ENCODE data around the gene RNF212B. TPM values are rescaled to one million over a fixed set of nuclear protein-coding genes. Genes with fewer than 3 reads are reported as not detected.

Gene RNF212B
- total and polyA plus RNA-seq, 2 experiments from 2014 or later, result not detected

DNA sequence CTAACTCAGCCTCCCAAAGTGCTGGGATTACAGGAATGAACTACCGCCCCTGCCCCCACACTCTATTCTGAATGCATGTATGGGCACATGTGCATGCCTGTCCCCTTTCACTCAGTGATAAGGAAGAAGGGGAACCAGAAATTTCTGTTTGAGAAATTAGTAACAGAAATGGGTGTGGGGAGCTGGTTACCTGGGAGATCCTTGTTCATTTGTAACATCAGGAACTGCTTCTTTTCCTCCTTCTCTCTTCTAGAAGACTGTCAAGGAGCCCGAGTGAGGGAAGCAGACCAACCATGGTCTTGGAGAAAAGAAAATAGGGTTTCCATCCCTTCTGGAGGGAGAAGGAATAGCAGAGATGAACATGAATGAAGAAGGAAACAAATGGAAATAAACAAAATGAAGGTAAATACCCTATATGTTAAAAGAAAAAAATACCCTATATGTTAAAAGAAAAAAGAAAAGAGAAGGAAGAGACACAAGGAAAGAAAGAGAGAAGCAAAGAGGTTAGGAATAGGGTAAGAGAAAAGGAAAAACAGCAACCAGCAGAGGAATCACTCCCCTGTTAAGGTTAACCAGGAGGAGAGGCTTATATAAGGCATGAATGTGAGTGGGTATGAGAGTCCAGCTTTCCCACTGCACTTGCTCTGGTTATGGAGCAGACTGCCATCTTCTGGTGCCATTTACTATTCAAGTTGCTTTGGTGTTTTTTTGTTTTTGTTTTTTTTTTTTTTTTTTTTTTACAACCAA, 61.6 kb downstream of the RNF212B start:
- H3K79me2 ChIP-seq (ENCODE audit: insufficient read depth), result no peaks in the 10 kb centered on the region
- H3F3A ChIP-seq (ENCODE audit: insufficient read depth), result peaks cover 37% of the 10 kb centered on the region
- H3K27ac ChIP-seq, result peak overlapping the region; percentile 97
- TF ChIP-seq EZH2phosphoT487 (IDR thresholded peaks at IDR 0.05; ENCODE audit: insufficient read depth, low read depth) (no peak), EZH2 (IDR thresholded peaks at IDR 0.05; ENCODE audit: insufficient read depth, poor library complexity, severe bottlenecking) (no peak)
- H3K9me2 ChIP-seq (ENCODE audit: insufficient read depth), result no peaks in the 10 kb centered on the region
- 82 to 85% methylated on average over 2 of the region's 2 CpGs for WGBS, 2 experiments (ENCODE audit: low coverage in 1 of 2, low lambda C conversion rate in 2 of 2, missing lambda C conversion rate in 2 of 2)
- peaks cover 32% of the 10 kb centered on the region for H3K4me1 ChIP-seq (ENCODE audit: insufficient read depth)
- H3K4me3 ChIP-seq, result peak overlapping the region; percentile 33
- H3K9me3 ChIP-seq (ENCODE audit: low read depth), result no peaks in the 10 kb centered on the region
- H2AFZ ChIP-seq, result no peak overlapping the region
- H3K36me3 ChIP-seq (ENCODE audit: low read depth), result no peaks in the 10 kb centered on the region
- H3K4me2 ChIP-seq (ENCODE audit: unreplicated experiment), result peak overlapping the region; percentile 85
- peak overlapping the region; percentile 79 for H3K9ac ChIP-seq
- H3K27me3 ChIP-seq (replicated peaks; ENCODE audit: insufficient read depth), result no peaks in the 10 kb centered on the region
- peak; percentile 81 for DNase-seq
- in situ Hi-C loops (cut with MboI), result no loop called here
- H4K20me1 ChIP-seq (ENCODE audit: insufficient read depth), result no peaks in the 10 kb centered on the region

DNA sequence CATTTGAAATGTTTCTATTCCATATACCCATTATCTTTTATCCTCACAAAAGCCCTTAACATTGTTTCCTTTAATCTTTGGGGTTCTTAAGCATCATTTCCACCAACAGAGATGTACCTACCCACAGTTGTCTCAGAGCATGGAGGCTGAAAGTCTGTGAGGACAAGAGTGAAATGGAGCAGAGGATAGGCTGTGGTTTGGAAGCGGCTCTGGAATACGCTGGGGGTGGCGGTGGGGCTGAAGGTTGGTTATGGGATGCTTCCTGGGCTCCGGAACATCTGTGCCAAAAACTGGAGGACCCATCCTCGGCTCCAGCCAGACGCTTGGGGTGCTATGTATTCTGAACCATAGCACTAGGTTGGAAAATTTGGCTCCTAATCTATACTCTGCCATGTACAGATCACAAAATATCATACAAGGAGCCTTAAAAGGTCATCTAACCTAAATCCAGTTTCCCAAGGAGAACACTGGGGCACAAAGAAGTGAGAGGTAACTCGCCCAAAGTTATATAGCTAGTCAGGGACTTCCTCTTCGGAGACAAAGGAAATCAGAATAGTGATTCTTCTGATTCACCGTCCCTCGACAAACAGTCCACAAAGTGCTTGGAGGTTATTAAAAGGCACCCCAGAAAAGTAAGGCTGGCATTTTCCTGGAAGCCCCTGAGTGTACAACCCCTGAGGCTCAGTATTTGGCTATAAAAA, 62.4 kb downstream of the RNF212B start:
- Histone ChIP-seq H3K9me3 (ENCODE audit: low read depth) (no peaks in the 10 kb centered on the region), H2AFZ (peak overlapping the region; percentile 66), H4K20me1 (ENCODE audit: insufficient read depth) (no peaks in the 10 kb centered on the region), H3K27me3 (replicated peaks; ENCODE audit: insufficient read depth) (no peaks in the 10 kb centered on the region), H3F3A (ENCODE audit: insufficient read depth) (peaks cover 37% of the 10 kb centered on the region), H3K79me2 (ENCODE audit: insufficient read depth) (no peaks in the 10 kb centered on the region), H3K36me3 (ENCODE audit: low read depth) (no peaks in the 10 kb centered on the region), H3K27ac (peak overlapping the region; percentile 97), H3K9ac (peak overlapping the region; percentile 95), H3K4me3 (peak overlapping the region; percentile 75), H3K4me1 (ENCODE audit: insufficient read depth) (peaks cover 31% of the 10 kb centered on the region), H3K9me2 (ENCODE audit: insufficient read depth) (no peaks in the 10 kb centered on the region), H3K4me2 (ENCODE audit: unreplicated experiment) (peak overlapping the region; percentile 85)
- in situ Hi-C loops (cut with MboI), result no loop called here
- WGBS, 2 experiments (ENCODE audit: low coverage in 1 of 2, low lambda C conversion rate in 2 of 2, missing lambda C conversion rate in 2 of 2), result 58 to 62% methylated on average over 10 of the region's 10 CpGs
- no peak for TF ChIP-seq EZH2phosphoT487 (IDR thresholded peaks at IDR 0.05; ENCODE audit: insufficient read depth, low read depth)
- no peak for TF ChIP-seq EZH2 (IDR thresholded peaks at IDR 0.05; ENCODE audit: insufficient read depth, poor library complexity, severe bottlenecking)
- no peak for DNase-seq

- TF ChIP-seq EZH2 (IDR thresholded peaks at IDR 0.05; ENCODE audit: insufficient read depth, poor library complexity, severe bottlenecking) (no peak), EZH2phosphoT487 (IDR thresholded peaks at IDR 0.05; ENCODE audit: insufficient read depth, low read depth) (no peak)
- Histone ChIP-seq H3K4me2 (ENCODE audit: unreplicated experiment) (peak overlapping the region; percentile 85), H3K36me3 (ENCODE audit: low read depth) (no peaks in the 10 kb centered on the region), H3K9me2 (ENCODE audit: insufficient read depth) (no peaks in the 10 kb centered on the region), H4K20me1 (ENCODE audit: insufficient read depth) (no peaks in the 10 kb centered on the region), H3F3A (ENCODE audit: insufficient read depth) (peaks cover 37% of the 10 kb centered on the region), H3K4me3 (peak overlapping the region; percentile 75), H3K27ac (peak overlapping the region; percentile 97), H3K27me3 (replicated peaks; ENCODE audit: insufficient read depth) (no peaks in the 10 kb centered on the region), H3K79me2 (ENCODE audit: insufficient read depth) (no peaks in the 10 kb centered on the region), H3K9me3 (ENCODE audit: low read depth) (no peaks in the 10 kb centered on the region), H3K4me1 (ENCODE audit: insufficient read depth) (peaks cover 29% of the 10 kb centered on the region), H2AFZ (peak overlapping the region; percentile 66), H3K9ac (peak overlapping the region; percentile 95)
- DNase-seq, result peak; percentile 64
- in situ Hi-C loops (cut with MboI), result no loop called here
- WGBS, 2 experiments (ENCODE audit: low coverage in 1 of 2, low lambda C conversion rate in 2 of 2, missing lambda C conversion rate in 2 of 2), result 1 to 2% methylated on average over 12 to 13 of the region's 13 CpGs
Measured at GRCh38 chr14:23300687-23301223, 63.0 kb downstream of the RNF212B start.

DNA sequence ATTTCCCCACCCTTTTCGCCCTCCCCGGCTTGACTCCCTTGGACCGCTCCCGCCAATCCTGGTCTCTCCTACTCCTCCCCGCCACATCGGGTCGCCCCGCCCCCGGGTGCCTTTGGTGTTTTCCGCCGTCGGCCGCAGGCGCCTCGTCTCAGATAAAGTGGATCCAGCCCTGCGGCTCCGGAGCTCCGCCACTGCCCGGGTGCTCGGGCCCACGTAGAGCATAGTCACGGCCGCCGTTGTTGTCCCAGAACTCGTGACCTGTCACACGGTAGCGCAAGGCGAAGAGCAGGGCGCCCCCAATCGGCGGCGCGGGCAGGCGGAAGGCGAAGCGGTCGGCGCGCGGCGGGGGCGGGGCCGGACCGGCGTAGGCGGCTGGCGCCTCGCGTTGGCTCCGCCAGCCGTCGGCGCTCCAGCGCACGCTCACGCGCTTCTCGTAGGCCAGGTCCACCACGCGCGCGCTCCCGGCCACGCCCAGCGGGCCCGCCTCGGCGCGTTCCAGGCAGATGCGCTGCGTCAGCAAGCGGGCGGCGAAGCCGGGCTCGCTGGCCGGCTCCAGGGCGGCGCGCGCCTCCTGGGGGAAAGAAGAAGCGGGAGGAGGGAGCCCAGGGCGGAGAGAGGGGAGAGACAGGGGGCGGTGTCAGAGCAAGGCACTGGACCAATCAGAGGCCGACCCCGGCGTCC, 63.7 kb downstream of the RNF212B start:
- TF ChIP-seq EZH2 (IDR thresholded peaks at IDR 0.05; ENCODE audit: insufficient read depth, poor library complexity, severe bottlenecking) (no peak), EZH2phosphoT487 (IDR thresholded peaks at IDR 0.05; ENCODE audit: insufficient read depth, low read depth) (no peak)
- H3K36me3 ChIP-seq (ENCODE audit: low read depth), result no peaks in the 10 kb centered on the region
- peak overlapping the region; percentile 89 for H3K4me2 ChIP-seq (ENCODE audit: unreplicated experiment)
- peaks cover 29% of the 10 kb centered on the region for H3K4me1 ChIP-seq (ENCODE audit: insufficient read depth)
- H2AFZ ChIP-seq, result peak overlapping the region; percentile 91
- peak overlapping the region; percentile 97 for H3K27ac ChIP-seq
- no peaks in the 10 kb centered on the region for H3K27me3 ChIP-seq (replicated peaks; ENCODE audit: insufficient read depth)
- H3K4me3 ChIP-seq, result peak overlapping the region; percentile 87
- H4K20me1 ChIP-seq (ENCODE audit: insufficient read depth), result no peaks in the 10 kb centered on the region
- no peaks in the 10 kb centered on the region for H3K79me2 ChIP-seq (ENCODE audit: insufficient read depth)
- DNase-seq, result peak; percentile 99
- H3K9ac ChIP-seq, result peak overlapping the region; percentile 95
- WGBS, 2 experiments (ENCODE audit: low coverage in 1 of 2, low lambda C conversion rate in 2 of 2, missing lambda C conversion rate in 2 of 2), result 1% methylated on average over 63 to 82 of the region's 87 CpGs
- in situ Hi-C loops (cut with MboI), result no loop called here
- no peaks in the 10 kb centered on the region for H3K9me2 ChIP-seq (ENCODE audit: insufficient read depth)
- no peaks in the 10 kb centered on the region for H3K9me3 ChIP-seq (ENCODE audit: low read depth)
- peaks cover 43% of the 10 kb centered on the region for H3F3A ChIP-seq (ENCODE audit: insufficient read depth)
